Osteoblast (primary cell): ENCODE results near the gene VGLL4. TPM values are rescaled to one million over a fixed set of nuclear protein-coding genes. Genes with fewer than 3 reads are reported as not detected.

Source experiments
- DNase-seq: peaks from one replicate; pipeline ENCODE4 v3.0.0; 2011; ENCODE audit warnings: low spot score, mixed read lengths; ENCODE audit not compliant: insufficient read length; ENCODE audit errors: missing footprints
- H2AFZ ChIP-seq: 2 replicates; pipeline ENCODE4 v1.6.0; 2011; ENCODE audit warnings: mild to moderate bottlenecking, low read length
- H3K27ac ChIP-seq: 2 replicates; pipeline ENCODE4 v1.5.1; 2011; ENCODE audit warnings: mild to moderate bottlenecking, low read depth, low read length, moderate library complexity
- H3K27me3 ChIP-seq: 2 replicates; pipeline ENCODE4 v1.6.0; 2012; ENCODE audit warnings: mild to moderate bottlenecking, control low read depth, inconsistent platforms, low read length, moderate library complexity; ENCODE audit not compliant: insufficient read depth
- H3K36me3 ChIP-seq: 2 replicates; pipeline ENCODE4 v1.5.1; 2011; ENCODE audit warnings: mild to moderate bottlenecking, low read length, control low read depth, moderate library complexity; ENCODE audit not compliant: insufficient read depth
- H3K4me1 ChIP-seq: 2 replicates; pipeline ENCODE4 v1.5.1; 2011; ENCODE audit warnings: mild to moderate bottlenecking, low read length, control low read depth, moderate library complexity; ENCODE audit not compliant: insufficient read depth
- H3K4me2 ChIP-seq: 2 replicates; pipeline ENCODE4 v1.6.0; 2011; ENCODE audit warnings: mild to moderate bottlenecking, low read length; ENCODE audit not compliant: insufficient read depth
- H3K4me3 ChIP-seq: fragments of 200-600 bp; sonication (generic); 3 replicates; pipeline ENCODE4 v1.5.1; 2012; ENCODE audit warnings: mild to moderate bottlenecking, low read length, inconsistent platforms; ENCODE audit not compliant: insufficient read depth
- H3K79me2 ChIP-seq: 2 replicates; pipeline ENCODE4 v1.6.0; 2012; ENCODE audit warnings: mild to moderate bottlenecking, low read length, control low read depth, inconsistent platforms; ENCODE audit not compliant: insufficient read depth
- H3K9me3 ChIP-seq: 2 replicates; pipeline ENCODE4 v1.5.1; 2011; ENCODE audit warnings: low read depth, low read length, control low read depth
- H4K20me1 ChIP-seq: 2 replicates; pipeline ENCODE4 v1.6.0; 2012; ENCODE audit warnings: mild to moderate bottlenecking, low read length, control low read depth; ENCODE audit not compliant: insufficient read depth
- CTCF ChIP-seq: IDR thresholded peaks from 2 replicates; pipeline ENCODE4 v1.5.1; 2011; ENCODE audit warnings: mild to moderate bottlenecking, low read depth, low read length, moderate library complexity; ENCODE audit errors: extremely low read depth
- total RNA-seq: library from RNA; depleted of rRNA; stranded (reverse); fragments of >200 nt; gene quantifications from 2 replicates; pipeline ENCODE4 v1.2.3, GENCODE V29; 2012

VGLL4 gene
- total RNA-seq, 1 donor: 68.8 TPM

GRCh38 chr3:11543948-11544387 lies 99.7 kb downstream of the VGLL4 start:
- no peak for TF ChIP-seq CTCF

GRCh38 chr3:11543141-11543947 lies 100.4 kb downstream of the VGLL4 start:
- Histone ChIP-seq H2AFZ (no peak overlapping the region), H3K36me3 (no peaks in the 10 kb centered on the region), H3K27ac (no peak overlapping the region), H3K4me3 (no peak overlapping the region), H3K9me3 (no peaks in the 10 kb centered on the region), H3K4me2 (no peak overlapping the region), H3K4me1 (peaks cover 5% of the 10 kb centered on the region), H3K79me2 (peaks cover 6% of the 10 kb centered on the region), H4K20me1 (no peaks in the 10 kb centered on the region), H3K27me3 (no peaks in the 10 kb centered on the region)
- DNase-seq: peak; percentile 53
- TF ChIP-seq CTCF: no peak

More at GRCh38 chr3:11543948-11544387, 99.7 kb downstream of the VGLL4 start:
- Histone ChIP-seq H3K4me2 (no peak overlapping the region), H3K27ac (no peak overlapping the region), H3K9me3 (no peaks in the 10 kb centered on the region), H3K4me1 (peaks cover 11% of the 10 kb centered on the region), H2AFZ (no peak overlapping the region), H3K36me3 (no peaks in the 10 kb centered on the region), H4K20me1 (no peaks in the 10 kb centered on the region), H3K79me2 (peaks cover 6% of the 10 kb centered on the region), H3K27me3 (no peaks in the 10 kb centered on the region), H3K4me3 (no peak overlapping the region)
- peak; percentile 75 for DNase-seq

GRCh38 chr3:11542551-11542950 lies 101.2 kb downstream of the VGLL4 start:
- Histone ChIP-seq H3K4me3 (no peak overlapping the region), H3K9me3 (no peaks in the 10 kb centered on the region), H3K27ac (no peak overlapping the region), H3K79me2 (peaks cover 6% of the 10 kb centered on the region), H3K4me1 (peaks cover 3% of the 10 kb centered on the region), H2AFZ (no peak overlapping the region), H3K4me2 (no peak overlapping the region), H4K20me1 (no peaks in the 10 kb centered on the region), H3K36me3 (no peaks in the 10 kb centered on the region), H3K27me3 (no peaks in the 10 kb centered on the region)
- TF ChIP-seq CTCF: no peak
- DNase-seq: no peak
